Vagina (tissue), 2 donors: ENCODE data around the gene VPREB3. TPM values are rescaled to one million over a fixed set of nuclear protein-coding genes. Genes with fewer than 3 reads are reported as not detected.

ENCODE experiments used
- DNase-seq, 2 donors: peaks; one replicate each; pipeline ENCODE4 v3.0.0-alpha.2; 2017; ENCODE audit errors: extremely low spot score in 2 of 2
- H3K27ac ChIP-seq: fragments of 200-600 bp; sonication (generic); one replicate; pipeline ENCODE4 v1.5.1; 2019
- H3K27me3 ChIP-seq: fragments of 200-600 bp; sonication (generic); one replicate; pipeline ENCODE4 v1.5.1; 2019
- H3K36me3 ChIP-seq, 2 donors: fragments of 200-600 bp; sonication (generic); one replicate each; pipeline ENCODE4 v1.5.1; 2017 to 2019
- H3K4me1 ChIP-seq: fragments of 200-600 bp; sonication (generic); one replicate; pipeline ENCODE4 v1.5.1; 2019
- H3K4me3 ChIP-seq, 2 donors: fragments of 200-600 bp; sonication (generic); 1 replicate in 1 of 2; 2 replicates in 1 of 2; pipeline ENCODE4 v1.5.1; 2016 to 2019
- H3K9me3 ChIP-seq: fragments of 200-600 bp; sonication (generic); one replicate; pipeline ENCODE4 v1.5.1; 2019
- POLR2A ChIP-seq, 2 donors: fragments of 450-650 bp; IDR thresholded peaks; one replicate each; pipeline ENCODE4 v1.6.1; 2017; ENCODE audit warnings: antibody characterized with exemption in 2 of 2, mild to moderate bottlenecking in 2 of 2, moderate library complexity in 2 of 2
- POLR2AphosphoS5 ChIP-seq, 2 donors: sonication (generic); formaldehyde crosslinking; IDR thresholded peaks; one replicate each; pipeline ENCODE4 v1.9.0; 2017; ENCODE audit warnings: antibody characterized with exemption in 2 of 2, mild to moderate bottlenecking in 2 of 2, low read depth in 1 of 2; ENCODE audit not compliant: insufficient read depth in 1 of 2
- intact Hi-C: fragments of 100-400 bp; cut with DNase I; formaldehyde crosslinking; loops from one replicate; pipeline ENCODE4 v1.15.1; 2023
- total RNA-seq: library from RNA; depleted of rRNA; stranded (reverse); fragments of >200 nt; gene quantifications from one replicate; pipeline ENCODE4 v1.2.3, GENCODE V29; 2016
- TF ChIP-seq, protein P1 (sequence below), 3 experiments: fragments of 450-650 bp in 2 of 3; fragments of 200-600 bp in 1 of 3; sonication (generic) in 1 of 3; IDR thresholded peaks; one replicate each; pipeline ENCODE4 v1.5.1; 2017 to 2019; ENCODE audit warnings: antibody characterized with exemption in 3 of 3, mild to moderate bottlenecking in 2 of 3, moderate library complexity in 2 of 3

The VPREB3 gene
- total RNA-seq, 1 donor from 2014 or later, result not detected

DNA sequence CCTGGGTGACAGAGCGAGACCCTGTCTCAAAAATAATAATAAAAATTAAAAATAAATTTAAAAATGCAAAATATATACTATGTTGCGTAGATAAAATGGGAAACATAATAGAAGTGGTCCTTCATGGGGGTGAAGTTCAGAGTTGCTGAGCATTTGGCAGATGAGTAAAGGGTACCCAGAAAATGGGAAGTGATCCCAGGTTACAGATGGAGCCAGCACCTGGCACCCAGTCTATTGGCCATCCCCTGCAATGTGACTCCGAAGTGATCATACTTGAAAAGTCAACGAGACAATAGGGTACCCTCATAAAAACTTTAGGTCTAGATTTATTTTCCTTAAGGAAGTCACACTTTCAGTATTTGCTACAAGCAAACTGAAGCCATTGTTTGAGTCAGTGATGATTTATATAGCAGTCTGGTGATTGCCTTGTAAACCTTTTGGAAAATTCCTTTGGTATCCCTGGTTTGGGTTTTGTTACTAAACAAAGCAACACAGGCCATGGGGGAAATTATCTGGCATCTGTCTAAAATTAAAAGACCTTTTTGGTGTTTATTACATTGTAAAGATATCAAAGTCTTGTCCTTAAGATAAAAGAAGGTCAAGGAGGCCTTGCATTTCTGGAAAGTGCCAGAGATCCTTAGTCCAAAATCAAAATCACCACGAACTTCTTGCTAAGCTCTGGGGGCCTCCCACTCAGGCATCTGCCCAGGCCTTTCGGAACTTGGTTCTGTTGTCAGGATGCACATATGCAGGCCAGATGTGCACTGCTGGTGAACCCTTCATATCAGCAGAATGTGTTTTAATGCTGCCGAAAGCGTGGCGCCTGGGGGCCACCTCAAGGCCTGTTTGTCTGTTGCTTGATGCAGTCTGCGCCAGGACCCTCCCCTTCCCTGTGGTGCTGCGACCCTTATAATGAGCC lies 36.9 kb upstream of the VPREB3 start:
- peaks cover 62% of the 10 kb centered on the region for H3K4me1 ChIP-seq
- H3K36me3 ChIP-seq, result peaks cover 0 to 30% of the 10 kb centered on the region in 2 donors
- H3K9me3 ChIP-seq, result no peaks in the 10 kb centered on the region
- no peak overlapping the region for H3K4me3 ChIP-seq
- peak overlapping the region; percentile 67 for H3K27ac ChIP-seq
- intact Hi-C loops, result no loop called here
- DNase-seq, result no peak
- TF ChIP-seq POLR2A (IDR thresholded peaks at IDR 0.05), result no peak
- TF ChIP-seq POLR2AphosphoS5 (IDR thresholded peaks at IDR 0.05; ENCODE audit: insufficient read depth in 1 of 2, low read depth in 1 of 2), result peak; percentile 60 to 82
- TF ChIP-seq, protein P1, sequence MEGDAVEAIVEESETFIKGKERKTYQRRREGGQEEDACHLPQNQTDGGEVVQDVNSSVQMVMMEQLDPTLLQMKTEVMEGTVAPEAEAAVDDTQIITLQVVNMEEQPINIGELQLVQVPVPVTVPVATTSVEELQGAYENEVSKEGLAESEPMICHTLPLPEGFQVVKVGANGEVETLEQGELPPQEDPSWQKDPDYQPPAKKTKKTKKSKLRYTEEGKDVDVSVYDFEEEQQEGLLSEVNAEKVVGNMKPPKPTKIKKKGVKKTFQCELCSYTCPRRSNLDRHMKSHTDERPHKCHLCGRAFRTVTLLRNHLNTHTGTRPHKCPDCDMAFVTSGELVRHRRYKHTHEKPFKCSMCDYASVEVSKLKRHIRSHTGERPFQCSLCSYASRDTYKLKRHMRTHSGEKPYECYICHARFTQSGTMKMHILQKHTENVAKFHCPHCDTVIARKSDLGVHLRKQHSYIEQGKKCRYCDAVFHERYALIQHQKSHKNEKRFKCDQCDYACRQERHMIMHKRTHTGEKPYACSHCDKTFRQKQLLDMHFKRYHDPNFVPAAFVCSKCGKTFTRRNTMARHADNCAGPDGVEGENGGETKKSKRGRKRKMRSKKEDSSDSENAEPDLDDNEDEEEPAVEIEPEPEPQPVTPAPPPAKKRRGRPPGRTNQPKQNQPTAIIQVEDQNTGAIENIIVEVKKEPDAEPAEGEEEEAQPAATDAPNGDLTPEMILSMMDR (IDR thresholded peaks at IDR 0.05), result no peak
- H3K27me3 ChIP-seq, result no peaks in the 10 kb centered on the region

DNA sequence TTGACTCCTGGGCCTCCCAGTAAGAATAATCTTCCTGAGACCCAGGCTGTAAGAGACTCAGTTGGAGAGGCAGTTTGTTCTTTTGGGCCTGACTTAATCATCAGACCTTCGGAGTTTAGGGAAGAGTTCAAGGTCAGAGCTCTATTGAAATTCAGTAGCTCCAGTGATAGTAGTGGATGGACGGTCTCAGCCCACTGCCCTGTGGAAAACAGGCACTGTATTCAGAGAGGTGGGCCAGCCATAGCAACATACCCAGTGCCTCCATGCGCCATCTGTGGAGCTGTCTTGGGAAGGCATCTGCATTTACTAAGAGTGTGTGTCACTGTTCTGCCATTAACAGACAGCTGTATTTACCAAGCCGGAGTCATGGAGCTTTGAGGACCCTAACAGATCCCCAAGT lies 35.4 kb upstream of the VPREB3 start:
- H3K9me3 ChIP-seq, result no peaks in the 10 kb centered on the region
- intact Hi-C loops, result no loop called here
- TF ChIP-seq, protein P1 (IDR thresholded peaks at IDR 0.05), result no peak
- no peak for TF ChIP-seq POLR2AphosphoS5 (IDR thresholded peaks at IDR 0.05; ENCODE audit: insufficient read depth in 1 of 2, low read depth in 1 of 2)
- TF ChIP-seq POLR2A (IDR thresholded peaks at IDR 0.05), result no peak
- DNase-seq, result no peak
- H3K4me1 ChIP-seq, result peaks cover 66% of the 10 kb centered on the region
- no peak overlapping the region for H3K4me3 ChIP-seq
- H3K27me3 ChIP-seq, result no peaks in the 10 kb centered on the region
- peaks cover 0 to 16% of the 10 kb centered on the region in 2 donors for H3K36me3 ChIP-seq
- H3K27ac ChIP-seq, result peak overlapping the region; percentile 39

DNA sequence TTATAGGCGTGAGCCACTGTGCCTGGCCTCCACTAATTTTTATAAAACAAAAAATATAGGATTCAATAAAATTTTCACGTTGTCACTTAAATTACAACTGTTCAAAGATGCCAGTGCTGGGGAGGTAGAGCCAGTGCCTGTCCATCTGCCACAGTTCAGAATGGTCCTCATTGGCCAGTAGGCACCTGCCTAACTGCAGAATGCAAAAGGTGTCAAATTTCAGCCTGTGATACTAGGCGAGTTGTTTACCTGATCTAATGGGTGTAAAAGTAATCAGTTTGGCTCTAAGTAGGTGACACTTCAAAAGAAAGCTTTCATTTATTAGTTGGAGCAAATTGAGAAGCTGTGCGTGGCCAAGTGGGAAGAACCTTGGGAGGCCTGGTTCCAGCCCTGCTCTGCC lies 34.9 kb upstream of the VPREB3 start:
- peaks cover 66% of the 10 kb centered on the region for H3K4me1 ChIP-seq
- H3K27ac ChIP-seq, result peak overlapping the region; percentile 39
- no peaks in the 10 kb centered on the region for H3K9me3 ChIP-seq
- H3K36me3 ChIP-seq, result peaks cover 0 to 11% of the 10 kb centered on the region in 2 donors
- no peak for DNase-seq
- no peak overlapping the region for H3K4me3 ChIP-seq
- H3K27me3 ChIP-seq, result no peaks in the 10 kb centered on the region
- intact Hi-C loops, result no loop called here
- TF ChIP-seq POLR2A (IDR thresholded peaks at IDR 0.05) (no peak), POLR2AphosphoS5 (IDR thresholded peaks at IDR 0.05; ENCODE audit: insufficient read depth in 1 of 2, low read depth in 1 of 2) (no peak)
- TF ChIP-seq, protein P1 (IDR thresholded peaks at IDR 0.05), result no peak

DNA sequence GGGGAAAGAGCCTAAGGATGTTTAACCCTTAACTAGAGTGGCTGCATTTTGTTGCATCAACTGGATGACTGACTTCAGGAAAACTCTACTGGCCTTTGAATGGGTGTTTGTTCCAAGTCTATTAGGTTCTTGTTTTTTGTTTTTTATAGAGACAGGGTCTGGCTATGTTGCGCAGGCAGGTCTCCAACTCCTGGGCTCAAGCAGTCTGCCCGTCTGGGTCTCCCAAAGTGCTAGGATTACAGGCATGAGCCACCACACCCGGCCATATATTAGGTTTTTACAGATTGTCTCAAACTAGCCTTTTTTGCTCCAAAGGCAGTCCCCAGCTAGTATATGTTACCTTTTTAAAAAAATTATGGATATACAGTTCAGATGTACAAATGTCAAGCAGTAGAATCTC lies 33.7 kb upstream of the VPREB3 start:
- Histone ChIP-seq H3K27me3 (no peaks in the 10 kb centered on the region), H3K36me3 (no peaks in the 10 kb centered on the region), H3K9me3 (no peaks in the 10 kb centered on the region), H3K4me3 (peak overlapping the region; percentile 88 to 93), H3K27ac (peak overlapping the region; percentile 100), H3K4me1 (peaks cover 66% of the 10 kb centered on the region)
- no peak for TF ChIP-seq POLR2AphosphoS5 (IDR thresholded peaks at IDR 0.05; ENCODE audit: insufficient read depth in 1 of 2, low read depth in 1 of 2)
- intact Hi-C loops, result no loop called here
- DNase-seq, result no peak

DNA sequence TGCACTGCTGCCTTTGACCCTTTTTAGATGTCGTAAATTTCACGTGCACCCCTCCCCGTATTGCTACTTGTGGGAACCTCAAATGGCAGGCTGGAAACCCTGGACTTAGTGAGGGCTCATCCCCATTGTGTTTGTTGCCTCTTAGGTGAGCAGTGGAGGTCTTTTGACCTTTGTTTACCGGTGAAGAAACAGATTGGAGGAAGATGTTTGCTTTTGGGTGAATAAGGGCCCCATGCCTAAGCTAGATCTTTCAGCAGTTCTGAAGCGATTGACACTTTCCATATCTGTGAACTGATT lies 33.3 kb upstream of the VPREB3 start:
- Histone ChIP-seq H3K4me1 (peaks cover 66% of the 10 kb centered on the region), H3K4me3 (peak overlapping the region; percentile 88 to 93), H3K36me3 (no peaks in the 10 kb centered on the region), H3K9me3 (no peaks in the 10 kb centered on the region), H3K27me3 (no peaks in the 10 kb centered on the region), H3K27ac (peak overlapping the region; percentile 100)
- intact Hi-C loops, result no loop called here
- DNase-seq, result no peak
- no peak for TF ChIP-seq POLR2A (IDR thresholded peaks at IDR 0.05)
- no peak for TF ChIP-seq POLR2AphosphoS5 (IDR thresholded peaks at IDR 0.05; ENCODE audit: insufficient read depth in 1 of 2, low read depth in 1 of 2)
- TF ChIP-seq, protein P1 (IDR thresholded peaks at IDR 0.05), result no peak
